DOHH2 (cell line): ENCODE results near the gene LMOD1.

Source experiments
- EZH2phosphoT487 ChIP-seq: fragments of 200-600 bp; sonication (generic); IDR thresholded peaks from 2 replicates; pipeline ENCODE4 v1.6.1; 2017; ENCODE audit warnings: borderline replicate concordance, mild to moderate bottlenecking, antibody characterized with exemption, low read length, moderate library complexity, mixed read lengths
- TF ChIP-seq, protein P1 (sequence below): fragments of 200-600 bp; sonication (generic); IDR thresholded peaks from one replicate; pipeline ENCODE4 v1.5.1; 2014; ENCODE audit warnings: antibody characterized with exemption, mild to moderate bottlenecking, low read depth, low read length; ENCODE audit not compliant: poor library complexity, severe bottlenecking

DNA sequence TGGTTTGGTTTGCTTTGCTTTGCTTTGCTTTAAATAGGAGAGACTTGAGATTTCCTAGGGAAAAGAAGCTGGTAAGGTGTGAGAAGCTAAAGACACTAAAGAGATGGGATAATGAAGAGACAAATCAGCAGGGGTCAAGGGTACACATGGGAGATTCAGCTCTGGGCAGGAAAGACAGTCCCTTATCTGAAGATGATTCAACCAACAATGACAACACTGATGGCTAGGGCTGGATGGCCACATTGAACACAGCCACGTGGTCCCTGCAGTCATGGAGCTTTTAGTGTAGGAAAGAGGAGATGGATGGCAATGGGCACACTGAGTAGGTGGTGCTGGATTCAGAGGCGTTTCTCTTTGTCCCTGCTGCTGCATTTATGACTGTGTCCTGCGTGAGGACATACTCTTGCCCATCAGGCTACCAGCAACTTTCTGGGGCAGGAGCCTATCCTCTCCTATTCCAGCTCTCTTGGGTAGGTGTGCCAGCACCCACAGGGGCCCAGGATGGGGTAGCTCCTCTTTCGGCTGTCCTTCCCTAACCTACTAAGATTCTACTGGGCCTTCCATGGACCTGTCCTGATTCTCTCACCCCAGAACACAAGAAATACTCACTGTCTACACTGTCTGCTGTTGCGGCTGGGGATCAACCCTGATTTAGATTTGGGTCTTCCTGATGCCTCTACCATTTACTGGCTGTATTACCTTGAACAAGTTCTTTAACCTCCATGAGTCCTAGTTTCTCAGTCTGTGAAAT is 59.1 kb downstream of the LMOD1 start:
- TF ChIP-seq, protein P1, sequence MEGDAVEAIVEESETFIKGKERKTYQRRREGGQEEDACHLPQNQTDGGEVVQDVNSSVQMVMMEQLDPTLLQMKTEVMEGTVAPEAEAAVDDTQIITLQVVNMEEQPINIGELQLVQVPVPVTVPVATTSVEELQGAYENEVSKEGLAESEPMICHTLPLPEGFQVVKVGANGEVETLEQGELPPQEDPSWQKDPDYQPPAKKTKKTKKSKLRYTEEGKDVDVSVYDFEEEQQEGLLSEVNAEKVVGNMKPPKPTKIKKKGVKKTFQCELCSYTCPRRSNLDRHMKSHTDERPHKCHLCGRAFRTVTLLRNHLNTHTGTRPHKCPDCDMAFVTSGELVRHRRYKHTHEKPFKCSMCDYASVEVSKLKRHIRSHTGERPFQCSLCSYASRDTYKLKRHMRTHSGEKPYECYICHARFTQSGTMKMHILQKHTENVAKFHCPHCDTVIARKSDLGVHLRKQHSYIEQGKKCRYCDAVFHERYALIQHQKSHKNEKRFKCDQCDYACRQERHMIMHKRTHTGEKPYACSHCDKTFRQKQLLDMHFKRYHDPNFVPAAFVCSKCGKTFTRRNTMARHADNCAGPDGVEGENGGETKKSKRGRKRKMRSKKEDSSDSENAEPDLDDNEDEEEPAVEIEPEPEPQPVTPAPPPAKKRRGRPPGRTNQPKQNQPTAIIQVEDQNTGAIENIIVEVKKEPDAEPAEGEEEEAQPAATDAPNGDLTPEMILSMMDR, result no peak
- TF ChIP-seq EZH2phosphoT487, result no peak
